HG03108 (cell line): Measurements from ENCODE around the gene CADM4.
"Not testable (repeated sequence)": the region's sequence is repeated elsewhere in the genome, so short reads cannot be mapped to it uniquely, and the experiment has no call there.

Experiments used
- ATAC-seq: cut with Tn5 transposase; IDR thresholded peaks from one replicate; pipeline ENCODE4 v1.9.1; 2021; ENCODE audit warnings: moderate library complexity; ENCODE audit not compliant: unreplicated experiment

CADM4 gene

DNA sequence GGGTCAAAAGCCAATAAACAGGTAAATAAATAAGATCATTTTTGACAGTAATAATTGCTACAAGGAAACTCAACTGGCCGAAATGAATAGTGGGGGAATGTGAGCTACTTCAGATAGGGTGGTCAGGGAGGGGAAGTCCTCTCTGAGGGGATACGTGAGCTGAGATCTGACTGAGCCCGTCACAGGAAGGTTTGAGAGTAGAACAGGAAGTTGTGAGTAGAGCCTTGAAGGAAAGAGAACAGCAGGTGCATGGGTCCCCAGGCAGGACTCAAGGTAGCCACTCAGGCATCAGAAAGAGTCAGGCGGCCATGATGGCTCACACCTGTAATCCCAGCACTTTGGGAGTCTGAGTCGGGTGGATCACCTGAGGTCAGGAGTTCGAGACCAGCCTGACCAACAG lies 50.0 kb downstream of the CADM4 start:
- no peak for ATAC-seq

DNA sequence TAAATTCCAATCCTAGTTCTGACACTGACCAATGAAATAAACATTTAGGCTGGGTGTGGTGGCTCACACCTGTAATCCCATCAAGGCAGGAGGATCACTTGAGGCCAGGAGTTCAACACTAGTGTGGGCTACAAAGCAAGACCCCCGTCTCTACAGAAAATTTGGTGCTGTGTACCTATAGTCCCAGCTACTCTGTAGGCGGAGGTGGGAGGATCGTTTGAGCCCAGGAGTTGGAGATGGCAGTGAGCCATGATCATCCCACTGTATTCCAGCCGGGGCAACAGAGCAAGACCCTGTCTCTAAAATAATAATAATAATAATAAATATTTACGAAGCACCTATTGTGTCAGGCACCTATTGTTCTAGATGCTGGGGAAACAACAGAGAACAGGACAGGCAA lies 50.4 kb downstream of the CADM4 start:
- no peak for ATAC-seq

DNA sequence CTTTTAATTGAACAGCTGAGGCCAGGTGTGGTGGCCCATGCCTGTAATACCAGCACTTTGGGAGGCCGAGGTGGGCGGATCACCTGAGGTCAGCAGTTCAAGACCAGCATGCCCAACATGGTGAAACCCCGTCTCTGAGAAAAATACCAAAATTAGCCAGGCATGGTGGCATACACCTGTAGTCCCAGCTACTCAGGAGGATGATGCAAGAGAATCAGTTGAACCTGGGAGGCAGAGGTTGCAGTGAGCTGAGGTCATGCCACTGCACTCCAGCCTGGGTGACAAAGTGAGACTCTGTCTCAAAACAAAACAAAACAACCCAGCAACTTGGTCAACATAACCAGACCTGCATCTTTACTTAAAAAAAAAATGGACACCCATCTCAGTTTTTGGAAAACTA lies 52.6 kb downstream of the CADM4 start:
- ATAC-seq, result not testable (repeated sequence)

DNA sequence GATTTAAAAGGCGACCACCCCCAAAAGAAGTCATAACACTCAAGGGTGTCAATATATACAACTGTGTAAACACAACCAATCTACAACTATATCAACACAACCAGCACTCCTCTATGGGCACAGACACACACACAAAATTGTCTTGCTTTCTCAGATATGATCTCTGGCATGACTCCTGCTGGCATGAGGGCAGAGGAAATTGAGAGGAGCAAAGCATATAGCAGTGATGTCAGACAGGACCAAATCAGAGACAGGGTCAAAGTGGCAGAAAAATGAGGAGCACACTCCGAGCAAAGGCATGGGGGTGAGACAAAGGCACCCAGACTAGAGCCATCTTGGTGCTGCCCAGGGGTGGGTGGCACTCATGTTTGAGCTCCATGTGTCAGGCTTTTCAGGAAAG lies 53.3 kb downstream of the CADM4 start:
- ATAC-seq, result no peak

DNA sequence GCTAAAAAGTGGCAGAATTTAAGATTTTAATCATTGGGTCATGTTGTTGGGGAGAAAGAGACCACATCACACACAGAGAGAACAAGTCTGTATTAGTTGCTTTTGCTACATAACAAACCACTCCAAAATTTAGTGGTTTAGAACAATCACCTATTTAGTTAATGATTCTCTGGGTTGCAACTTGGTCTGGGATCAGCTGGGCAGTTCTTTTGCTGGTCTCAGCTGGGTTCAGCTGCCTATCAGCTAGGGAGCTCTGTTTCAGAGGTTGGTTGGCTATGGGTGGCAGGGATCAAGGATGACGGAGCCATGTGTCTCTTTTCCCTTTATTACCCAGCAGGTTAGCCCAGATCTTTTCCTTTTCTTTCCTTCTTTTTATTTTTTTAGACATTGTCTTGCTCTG lies 55.2 kb downstream of the CADM4 start:
- ATAC-seq, result no peak

DNA sequence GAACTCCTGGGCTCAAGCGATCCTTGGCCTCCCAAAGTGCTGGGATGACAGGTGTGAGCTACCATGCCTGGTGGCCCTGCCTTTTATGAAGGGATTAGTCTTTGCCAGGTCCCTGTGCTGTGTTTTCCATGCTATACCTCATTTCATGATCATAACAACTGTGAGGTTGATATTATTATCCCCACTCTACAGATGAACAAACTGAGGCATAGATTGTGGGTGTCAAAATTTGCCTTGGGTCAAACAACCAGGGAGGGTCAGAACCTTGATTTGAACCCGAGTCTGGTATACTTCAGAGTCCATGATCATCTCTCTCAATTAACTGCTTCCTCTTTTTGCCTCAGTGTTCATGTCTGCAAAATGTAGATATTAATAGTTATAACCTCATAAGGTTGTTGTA lies 57.2 kb downstream of the CADM4 start:
- ATAC-seq, result no peak

DNA sequence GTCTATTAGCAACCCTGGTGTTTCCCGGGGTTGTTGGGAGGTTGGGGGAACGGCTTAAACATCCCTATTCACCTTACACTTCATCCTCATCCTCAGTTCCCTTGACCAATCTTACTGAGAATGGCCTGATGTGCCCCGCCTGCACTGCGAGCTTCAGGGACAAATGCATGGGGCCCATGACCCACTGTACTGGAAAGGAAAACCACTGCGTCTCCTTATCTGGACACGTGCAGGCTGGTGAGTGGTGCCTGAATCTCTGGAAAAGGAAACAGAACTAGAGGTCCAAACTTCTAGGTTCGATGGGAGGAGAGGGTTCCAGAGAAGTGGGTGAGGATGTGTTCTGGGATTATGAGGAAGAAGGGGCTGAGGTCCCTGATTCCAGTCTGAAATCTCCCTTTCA lies 58.2 kb downstream of the CADM4 start:
- ATAC-seq, result no peak

DNA sequence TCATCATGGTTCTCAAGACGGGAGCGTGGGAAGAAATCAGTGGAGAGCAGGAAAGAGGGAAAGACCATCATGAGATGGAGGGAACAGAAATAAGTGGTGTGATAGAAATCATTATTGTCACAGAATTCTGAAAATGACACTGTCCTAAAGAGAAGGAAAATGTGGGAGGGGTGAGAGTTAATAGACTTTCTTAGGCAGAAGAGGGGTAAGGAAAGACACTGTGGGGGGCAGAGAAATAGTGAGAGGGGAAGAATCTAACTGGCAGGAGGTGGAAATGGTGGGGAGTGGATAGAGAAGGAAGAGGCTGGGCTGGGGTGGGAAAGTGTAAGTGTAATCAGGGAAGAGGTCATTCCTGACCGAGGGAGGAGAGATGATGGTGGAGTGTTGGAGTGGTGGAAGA lies 60.9 kb downstream of the CADM4 start:
- ATAC-seq, result no peak

DNA sequence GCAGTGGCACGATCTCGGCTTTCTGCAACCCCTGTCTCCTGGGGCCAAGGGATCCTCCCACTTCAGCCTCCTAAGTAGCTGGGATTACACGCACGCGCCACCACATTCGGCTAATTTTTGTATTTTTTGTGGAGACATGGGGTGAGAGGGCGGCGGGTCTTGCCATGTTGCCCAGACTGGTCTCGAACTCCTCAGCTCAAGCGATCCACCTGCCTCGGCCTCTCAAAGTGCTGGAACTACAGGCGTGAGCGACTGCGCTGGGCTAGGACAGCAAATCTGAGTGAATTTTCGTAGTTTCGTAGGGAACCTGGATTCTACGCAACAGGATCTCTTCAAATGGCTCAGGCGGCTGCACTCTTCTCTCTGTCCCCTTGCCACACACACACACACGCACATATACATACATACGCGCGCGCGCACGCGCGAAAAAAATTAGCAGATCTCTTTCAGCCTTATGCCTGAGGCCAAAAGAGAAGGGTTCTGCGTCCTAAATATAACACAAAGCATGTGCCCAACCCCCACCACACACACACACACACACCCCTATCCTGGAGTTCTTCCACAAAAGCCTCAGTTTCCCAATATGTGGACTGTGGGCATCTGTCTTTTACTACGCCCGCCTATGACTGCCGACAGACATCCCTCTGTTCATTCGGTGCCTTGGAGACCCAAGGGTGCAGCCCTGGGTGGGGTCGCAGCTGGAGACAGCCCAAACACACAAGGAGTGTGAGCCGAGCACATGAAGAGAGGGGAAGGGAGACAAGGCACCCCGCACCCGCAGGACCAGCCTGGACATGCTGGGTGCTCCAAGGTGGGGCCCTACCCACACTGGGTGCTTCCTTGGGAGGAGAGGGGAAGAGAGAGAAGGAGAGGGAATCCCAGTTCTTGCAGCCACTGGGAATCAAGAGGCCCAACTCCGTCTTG lies 63.4 kb downstream of the CADM4 start:
- no peak for ATAC-seq

DNA sequence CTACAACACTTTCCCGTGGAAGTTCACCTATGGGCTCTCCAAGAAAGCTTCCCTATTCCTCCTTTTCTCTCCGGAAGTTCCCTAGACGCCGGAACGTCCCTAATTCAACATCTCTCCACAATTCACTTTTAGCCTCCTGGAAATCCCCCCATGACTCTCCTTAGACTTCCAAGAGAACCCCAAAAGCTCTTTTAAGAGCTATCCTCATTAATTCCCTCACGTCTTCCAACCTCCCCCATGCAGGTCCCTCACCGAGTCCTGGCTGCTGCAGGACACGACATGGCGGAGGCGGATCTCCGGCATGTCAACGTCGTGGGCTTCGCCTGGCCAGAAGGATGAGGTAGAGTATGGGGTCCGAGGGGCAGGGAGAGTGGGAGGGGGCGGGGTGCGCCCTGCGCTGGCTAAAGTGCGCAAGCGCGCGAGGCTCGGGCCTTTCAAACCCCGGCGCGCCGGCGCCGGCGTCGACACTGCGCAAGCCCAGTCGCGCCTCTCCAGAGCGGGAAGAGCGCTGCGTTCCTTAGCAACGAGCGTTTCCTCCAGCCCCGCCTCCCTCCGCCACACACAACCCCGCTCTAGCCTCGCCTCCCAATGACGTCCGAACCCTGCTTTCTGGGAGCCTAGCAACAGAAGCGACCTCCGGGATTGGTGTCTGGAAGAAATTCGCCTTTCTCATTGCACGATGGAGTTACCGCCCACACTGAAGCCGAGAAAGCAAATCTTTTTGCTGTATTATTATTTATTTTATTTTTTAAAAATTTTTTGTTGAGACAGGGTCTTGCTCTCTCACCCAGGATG lies 64.3 kb downstream of the CADM4 start, which contains the start of the genes PINLYP and XRCC1:
Gene PINLYP (plus strand): TSS at position 646 of the 795 bp plus-strand sequence. CDS start 1,391 bp downstream, outside the sequence.
Gene XRCC1 (minus strand): TSS at position 372 of the 795 bp plus-strand sequence. CDS start 69 bp downstream, at position 303.
- ATAC-seq, result peak; percentile 94

DNA sequence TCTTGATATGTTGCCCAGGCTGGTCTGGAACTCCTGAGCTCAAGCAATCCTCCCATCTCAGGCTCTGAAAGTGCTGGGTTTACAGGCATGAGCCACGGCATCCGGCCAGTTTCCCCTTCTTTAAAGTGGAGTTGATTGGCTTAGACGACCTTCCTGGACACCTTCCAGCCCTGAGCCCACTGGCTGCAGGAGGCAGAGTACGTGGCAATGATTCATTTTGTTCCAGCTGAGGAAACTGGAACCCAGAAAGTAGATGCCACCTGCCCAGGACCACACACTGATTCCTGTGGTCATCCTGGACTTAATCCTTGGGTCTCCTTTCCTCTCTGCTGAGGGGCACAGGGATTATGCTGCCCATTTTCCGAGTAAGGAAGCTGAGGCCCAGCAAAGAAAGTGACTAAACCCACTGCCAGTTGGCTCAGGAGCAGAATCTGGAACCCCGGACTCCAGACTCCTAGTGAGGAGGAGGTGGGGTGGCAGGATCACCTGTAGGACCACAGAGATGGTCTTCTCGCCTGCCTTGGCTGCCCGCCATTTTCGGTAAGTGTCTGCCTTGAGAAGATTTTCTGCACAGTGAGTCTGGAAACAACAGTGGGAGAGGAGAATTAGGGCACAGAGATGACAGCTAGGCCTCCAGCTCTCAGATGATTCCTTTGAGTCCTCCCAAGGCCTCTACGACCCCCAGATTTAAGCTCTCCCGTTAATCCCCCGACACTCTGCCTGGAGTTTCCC lies 65.1 kb downstream of the CADM4 start:
- ATAC-seq, result no peak
